ENCODE results near the gene CYP2B6. TPM values are rescaled to one million over a fixed set of nuclear protein-coding genes. Genes with fewer than 3 reads are reported as not detected.
"Not testable (repeated sequence)": the region's sequence is repeated elsewhere in the genome, so short reads cannot be mapped to it uniquely, and the experiment has no call there.

The CYP2B6 gene
- total RNA-seq, 1 donor from 2014 or later, result not detected

DNA sequence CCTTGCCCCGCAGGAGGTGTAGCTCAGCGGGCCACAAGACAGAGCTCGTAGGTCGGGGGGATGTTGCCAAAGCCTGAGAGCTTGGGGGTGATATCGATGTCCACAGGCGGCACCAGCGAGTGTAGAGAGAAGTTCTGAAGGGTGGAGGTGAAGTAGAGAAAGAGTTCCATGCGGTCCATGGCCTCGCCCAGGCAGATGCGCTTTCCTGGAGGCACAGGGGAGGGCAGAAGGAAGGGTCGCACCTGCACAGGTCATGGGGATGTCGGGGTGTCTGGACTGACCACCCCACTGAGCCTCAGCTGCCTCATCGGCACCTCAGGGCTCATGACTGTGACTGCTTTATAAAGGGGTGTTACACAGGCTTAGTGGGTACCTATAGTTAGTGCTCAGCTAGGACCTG, 59.3 kb downstream of the CYP2B6 start:
- no peak for DNase-seq (ENCODE audit: low spot score)
- Mint-ChIP-seq H3K9me3 (ENCODE audit: low read depth) (no peaks in the 10 kb centered on the region), H3K4me3 (ENCODE audit: unreplicated experiment) (no peak overlapping the region), H3K4me1 (ENCODE audit: low read depth) (no peaks in the 10 kb centered on the region), H3K36me3 (ENCODE audit: low read depth) (no peaks in the 10 kb centered on the region), H3K27me3 (ENCODE audit: low read depth) (peaks cover 21% of the 10 kb centered on the region), H3K27ac (ENCODE audit: unreplicated experiment) (no peak overlapping the region)
- TF ChIP-seq, protein P1, sequence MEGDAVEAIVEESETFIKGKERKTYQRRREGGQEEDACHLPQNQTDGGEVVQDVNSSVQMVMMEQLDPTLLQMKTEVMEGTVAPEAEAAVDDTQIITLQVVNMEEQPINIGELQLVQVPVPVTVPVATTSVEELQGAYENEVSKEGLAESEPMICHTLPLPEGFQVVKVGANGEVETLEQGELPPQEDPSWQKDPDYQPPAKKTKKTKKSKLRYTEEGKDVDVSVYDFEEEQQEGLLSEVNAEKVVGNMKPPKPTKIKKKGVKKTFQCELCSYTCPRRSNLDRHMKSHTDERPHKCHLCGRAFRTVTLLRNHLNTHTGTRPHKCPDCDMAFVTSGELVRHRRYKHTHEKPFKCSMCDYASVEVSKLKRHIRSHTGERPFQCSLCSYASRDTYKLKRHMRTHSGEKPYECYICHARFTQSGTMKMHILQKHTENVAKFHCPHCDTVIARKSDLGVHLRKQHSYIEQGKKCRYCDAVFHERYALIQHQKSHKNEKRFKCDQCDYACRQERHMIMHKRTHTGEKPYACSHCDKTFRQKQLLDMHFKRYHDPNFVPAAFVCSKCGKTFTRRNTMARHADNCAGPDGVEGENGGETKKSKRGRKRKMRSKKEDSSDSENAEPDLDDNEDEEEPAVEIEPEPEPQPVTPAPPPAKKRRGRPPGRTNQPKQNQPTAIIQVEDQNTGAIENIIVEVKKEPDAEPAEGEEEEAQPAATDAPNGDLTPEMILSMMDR (IDR thresholded peaks at IDR 0.05), result no peak

DNA sequence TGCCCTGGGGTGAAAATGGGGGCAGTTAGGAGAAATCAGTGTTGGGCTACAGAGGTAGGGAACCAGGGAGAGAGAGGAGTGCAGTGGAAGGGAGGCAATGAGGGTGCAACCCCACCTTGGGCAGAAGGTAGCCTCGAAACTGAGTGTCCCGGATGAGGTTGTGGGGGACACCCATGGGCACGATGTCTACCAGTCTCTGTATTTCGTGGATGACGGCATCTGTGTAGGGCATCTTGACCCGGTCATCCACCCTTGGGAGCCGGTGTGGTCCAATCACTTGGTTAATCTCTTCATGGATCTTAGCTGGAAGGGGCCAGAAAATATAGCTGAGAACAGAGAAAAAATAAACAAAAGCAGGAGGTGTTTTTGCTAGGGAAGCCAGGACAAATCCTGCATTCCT, 61.1 kb downstream of the CYP2B6 start:
- H3K4me1 Mint-ChIP-seq (ENCODE audit: low read depth); H3K9me3 Mint-ChIP-seq (ENCODE audit: low read depth); DNase-seq (ENCODE audit: low spot score); H3K4me3 Mint-ChIP-seq (ENCODE audit: unreplicated experiment); H3K27ac Mint-ChIP-seq (ENCODE audit: unreplicated experiment); H3K36me3 Mint-ChIP-seq (ENCODE audit: low read depth): not testable (repeated sequence)
- peaks cover 23% of the 10 kb centered on the region for H3K27me3 Mint-ChIP-seq (ENCODE audit: low read depth)

DNA sequence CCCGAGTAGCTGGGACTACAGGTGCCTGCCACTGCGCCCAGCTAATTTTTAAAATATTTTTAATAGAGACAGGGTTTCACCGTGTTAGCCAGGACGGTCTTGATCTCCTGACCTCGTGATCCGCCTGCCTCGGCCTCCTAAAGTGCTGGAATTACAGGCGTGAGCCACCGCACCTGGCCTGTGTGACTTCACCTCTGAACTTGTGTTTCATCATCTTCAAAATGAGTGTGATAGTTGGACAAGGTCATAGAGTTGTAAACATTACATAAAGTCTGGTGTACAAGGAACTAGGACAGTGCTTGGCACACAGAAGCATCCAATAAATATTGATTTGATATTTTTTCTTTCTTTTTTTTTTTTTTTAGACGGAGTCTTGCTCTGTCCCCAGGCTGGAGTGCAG, 62.2 kb downstream of the CYP2B6 start:
- not testable (repeated sequence) for H3K36me3 Mint-ChIP-seq (ENCODE audit: low read depth); H3K27ac Mint-ChIP-seq (ENCODE audit: unreplicated experiment); H3K9me3 Mint-ChIP-seq (ENCODE audit: low read depth); H3K4me3 Mint-ChIP-seq (ENCODE audit: unreplicated experiment); H3K4me1 Mint-ChIP-seq (ENCODE audit: low read depth); DNase-seq (ENCODE audit: low spot score)
- H3K27me3 Mint-ChIP-seq (ENCODE audit: low read depth), result peaks cover 25% of the 10 kb centered on the region

DNA sequence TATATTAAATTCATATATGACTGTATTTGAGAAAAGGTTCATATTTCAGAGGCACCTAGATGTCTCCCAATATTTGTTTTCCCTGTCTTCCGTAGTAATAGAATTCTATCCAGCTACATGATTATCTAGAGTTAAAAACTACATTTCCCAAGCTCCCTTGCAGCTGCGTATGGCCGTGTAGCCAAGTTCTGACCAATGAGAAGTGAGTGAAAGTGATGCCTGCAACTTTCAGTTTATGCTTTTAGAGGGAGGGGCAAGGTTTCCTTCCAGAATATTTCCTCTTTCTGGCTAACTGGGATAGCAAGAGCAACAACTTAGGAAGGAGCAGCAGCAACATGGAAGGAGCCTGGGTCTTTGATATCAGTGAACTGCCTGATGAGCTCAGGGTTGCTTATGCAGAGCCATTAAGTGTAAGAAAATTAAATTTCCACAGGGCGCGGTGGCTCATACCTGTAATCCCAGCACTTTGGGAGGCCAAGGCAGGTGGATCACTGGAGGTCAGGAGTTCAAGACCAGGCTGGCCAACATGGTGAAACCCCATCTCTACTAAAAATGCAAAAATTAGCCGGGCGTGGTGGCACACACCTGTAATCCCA, 74.0 kb downstream of the CYP2B6 start:
- DNase-seq (ENCODE audit: low spot score), result no peak
- H3K27ac Mint-ChIP-seq (ENCODE audit: unreplicated experiment), result no peak overlapping the region

More for the DNA sequence above, 74.0 kb downstream of the CYP2B6 start:
- Mint-ChIP-seq H3K4me1 (ENCODE audit: low read depth) (no peaks in the 10 kb centered on the region), H3K4me3 (ENCODE audit: unreplicated experiment) (no peak overlapping the region), H3K27me3 (ENCODE audit: low read depth) (peaks cover 12% of the 10 kb centered on the region), H3K9me3 (ENCODE audit: low read depth) (no peaks in the 10 kb centered on the region), H3K36me3 (ENCODE audit: low read depth) (no peaks in the 10 kb centered on the region)
- TF ChIP-seq, protein P1 (IDR thresholded peaks at IDR 0.05), result no peak

Other genes with a start within 250 kb of the CYP2B6 start
- 7.4 to 11.3 TPM (median 10.4 TPM) in 3 replicates for gene ACTMAP, start 240.8 kb upstream of the CYP2B6 start, total RNA-seq
- gene SNRPA, start 240.1 kb upstream of the CYP2B6 start, total RNA-seq, result 34.9 to 64.6 TPM (median 37.0 TPM) in 3 replicates
- 1.4 to 2.6 TPM (median 2.4 TPM) in 3 replicates for gene MIA, start 215.8 kb upstream of the CYP2B6 start, total RNA-seq
- 19.2 to 23.4 TPM (median 23.2 TPM) in 3 replicates for gene RAB4B, start 213.0 kb upstream of the CYP2B6 start, total RNA-seq
- 74.6 to 83.1 TPM (median 83.0 TPM) in 3 replicates for gene EGLN2, start 192.1 kb upstream of the CYP2B6 start, total RNA-seq
- gene CYP2A6, start 140.8 kb upstream of the CYP2B6 start, total RNA-seq, result not detected in 3 replicates
- not detected in 3 replicates for gene CYP2A7, start 109.1 kb upstream of the CYP2B6 start, total RNA-seq
- not detected in 3 replicates for gene CYP2A13, start 97.2 kb downstream of the CYP2B6 start, total RNA-seq
- gene CYP2F1, start 123.2 kb downstream of the CYP2B6 start, total RNA-seq, result not detected in 3 replicates
- not detected in 3 replicates for gene CYP2S1, start 201.9 kb downstream of the CYP2B6 start, total RNA-seq
- 151 to 218 TPM (median 214 TPM) in 3 replicates for gene AXL, start 227.9 kb downstream of the CYP2B6 start, total RNA-seq